GM12878 (cell line): ENCODE data around the gene FCN2. TPM values are rescaled to one million over a fixed set of nuclear protein-coding genes. Genes with fewer than 3 reads are reported as not detected.

Source experiments
- ATAC-seq: fragments of 200-7000 bp; cut with Tn5 transposase; 3 replicates; pipeline ENCODE4 v1.9.1; 2020; ENCODE audit warnings: mild to moderate bottlenecking, moderate library complexity
- BruUV-seq: library from RNA; stranded (reverse); fragments of 400-500 nt; replicated peaks from 2 replicates; lab custom pipeline; 2021; lab: Mats Ljungman, UMichigan
- CTCF ChIA-PET: fragments of 300-600 bp; sonication (Branson Sonifier 250); formaldehyde crosslinking; extraction: SDS; loops from one replicate; lab custom pipeline; 2021; ENCODE audit warnings: inconsistent platforms; lab: Yijun Ruan, JAX
- POLR2A ChIA-PET: fragments of 350-600 bp; formaldehyde crosslinking; extraction: SDS; loops from one replicate; lab custom pipeline; 2021; ENCODE audit warnings: inconsistent platforms; lab: Charles Lee
- RAD21 ChIA-PET: fragments of 300-600 bp; sonication (Branson Sonifier 250); formaldehyde crosslinking; loops from one replicate; lab custom pipeline; 2023; ENCODE audit warnings: antibody characterized with exemption; ENCODE audit not compliant: unreplicated experiment; lab: Charles Lee
- SMC1A ChIA-PET: fragments of 300-600 bp; sonication (Branson Sonifier 250); formaldehyde crosslinking; loops from one replicate; lab custom pipeline; 2023; ENCODE audit not compliant: unreplicated experiment, uncharacterized antibody; lab: Charles Lee
- DNase-seq: peaks from one replicate; pipeline ENCODE4 v3.0.0-alpha.2; 2011; ENCODE audit warnings: low read depth, low spot score
- FAIRE-seq: peaks from 3 replicates; lab custom pipeline; 2011; peaks lifted over from hg19 to GRCh38; lab: Jason Lieb, UNC
- H2AFZ ChIP-seq: 2 replicates; pipeline ENCODE4 v1.6.0; 2011; ENCODE audit warnings: low read depth, low read length, control low read depth; ENCODE audit not compliant: control insufficient read depth
- H3K27ac ChIP-seq: 2 replicates; pipeline ENCODE4 v1.5.1; 2011; ENCODE audit warnings: control low read depth; ENCODE audit not compliant: control insufficient read depth, insufficient read depth
- H3K27me3 ChIP-seq, 2 experiments: replicated peaks in 1 of 2; 2 replicates each; pipeline versions ENCODE4 v1.6.0 to v1.6.1; 2011; ENCODE audit warnings: low read length in 1 of 2; ENCODE audit not compliant: control insufficient read depth in 2 of 2, insufficient read depth in 2 of 2
- H3K36me3 ChIP-seq, 2 experiments: 2 replicates each; pipeline ENCODE4 v1.5.1; 2011; ENCODE audit warnings: low read length in 1 of 2; ENCODE audit not compliant: control insufficient read depth in 2 of 2, insufficient read depth in 2 of 2
- H3K4me1 ChIP-seq: 2 replicates; pipeline ENCODE4 v1.6.1; 2011; ENCODE audit warnings: mild to moderate bottlenecking, low read length, moderate library complexity, mixed read lengths; ENCODE audit not compliant: control insufficient read depth, insufficient read depth
- H3K4me2 ChIP-seq: 2 replicates; pipeline ENCODE4 v1.6.0; 2011; ENCODE audit warnings: control low read depth; ENCODE audit not compliant: control insufficient read depth, insufficient read depth
- H3K4me3 ChIP-seq: fragments of 200-600 bp; sonication (generic); 2 replicates; pipeline ENCODE4 v1.5.1; 2016
- H3K79me2 ChIP-seq: 2 replicates; pipeline ENCODE4 v1.6.0; 2011; ENCODE audit warnings: low read length; ENCODE audit not compliant: control insufficient read depth, insufficient read depth
- H3K9ac ChIP-seq: 2 replicates; pipeline ENCODE4 v1.8.0; 2011; ENCODE audit warnings: low read length, control low read depth, mixed read lengths; ENCODE audit not compliant: control insufficient read depth, insufficient read depth
- H3K9me3 ChIP-seq: replicated peaks from 3 replicates; pipeline ENCODE4 v1.5.1; 2011; ENCODE audit warnings: mild to moderate bottlenecking, low read length; ENCODE audit not compliant: control insufficient read depth, insufficient read depth
- H4K20me1 ChIP-seq: 2 replicates; pipeline ENCODE4 v1.6.0; 2011; ENCODE audit not compliant: control insufficient read depth, insufficient read depth
- BHLHE40 ChIP-seq, 2 experiments: fragments of 450-650 bp in 1 of 2; IDR thresholded peaks; 2 replicates each; pipeline ENCODE4 v1.6.1; 2011 to 2017; ENCODE audit warnings: low read depth in 2 of 2, borderline replicate concordance in 1 of 2, improper control_type of control experiment in 1 of 2, low read length in 1 of 2, mild to moderate bottlenecking in 1 of 2
- BMI1 ChIP-seq: fragments of 450-650 bp; IDR thresholded peaks from 2 replicates; pipeline ENCODE4 v1.6.1; 2016; ENCODE audit warnings: mild to moderate bottlenecking, moderate library complexity, borderline replicate concordance
- CBX3 ChIP-seq: fragments of 200-600 bp; sonication (generic); IDR thresholded peaks from 2 replicates; pipeline ENCODE4 v1.6.1; 2016; ENCODE audit warnings: low read depth, borderline replicate concordance
- CEBPB ChIP-seq, 2 experiments: fragments of 150-350 bp in 1 of 2; IDR thresholded peaks; 2 replicates each; pipeline ENCODE4 v1.6.1; 2012 to 2014; ENCODE audit warnings: low read depth in 2 of 2, low read length in 2 of 2, borderline replicate concordance in 1 of 2, inconsistent platforms in 1 of 2
- CHD1 ChIP-seq: IDR thresholded peaks from 2 replicates; pipeline ENCODE4 v1.6.1; 2012; ENCODE audit warnings: low read depth, low read length, improper control_type of control experiment
- CHD4 ChIP-seq: fragments of 200-600 bp; sonication (generic); IDR thresholded peaks from 2 replicates; pipeline ENCODE4 v1.6.1; 2016; ENCODE audit warnings: mild to moderate bottlenecking
- CREB1 ChIP-seq: IDR thresholded peaks from 2 replicates; pipeline ENCODE4 v1.6.1; 2012; ENCODE audit warnings: low read depth, mild to moderate bottlenecking, inconsistent platforms
- CREM ChIP-seq: IDR thresholded peaks from 2 replicates; pipeline ENCODE4 v1.6.1; 2014; ENCODE audit warnings: antibody characterized with exemption, low read depth
- ETV6 ChIP-seq, 2 experiments: fragments of 450-650 bp in 1 of 2; IDR thresholded peaks in 1 of 2; conservative IDR thresholded peaks in 1 of 2; 2 replicates each; pipeline ENCODE4 v1.6.1; 2014; ENCODE audit warnings: antibody characterized with exemption in 1 of 2, borderline replicate concordance in 1 of 2, low read depth in 1 of 2, mild to moderate bottlenecking in 1 of 2, moderate library complexity in 1 of 2
- EZH2 ChIP-seq: IDR thresholded peaks from 2 replicates; pipeline ENCODE4 v1.6.1; 2012; ENCODE audit warnings: low read depth, mild to moderate bottlenecking, control low read depth, inconsistent platforms, low read length, borderline replicate concordance; ENCODE audit not compliant: control insufficient read depth
- FOXK2 ChIP-seq: fragments of 450-650 bp; IDR thresholded peaks from 2 replicates; pipeline ENCODE4 v1.6.1; 2017; ENCODE audit warnings: mild to moderate bottlenecking, moderate library complexity
- FOXM1 ChIP-seq: IDR thresholded peaks from 2 replicates; pipeline ENCODE4 v1.6.1; 2012; ENCODE audit warnings: low read depth, mild to moderate bottlenecking, inconsistent platforms, low read length, moderate library complexity
- GATAD2B ChIP-seq: fragments of 450-650 bp; conservative IDR thresholded peaks from 2 replicates; pipeline ENCODE4 v1.6.1; 2017; ENCODE audit warnings: low read depth, mild to moderate bottlenecking, moderate library complexity
- LARP7 ChIP-seq: fragments of 450-650 bp; IDR thresholded peaks from 2 replicates; pipeline ENCODE4 v1.6.1; 2017; ENCODE audit warnings: mild to moderate bottlenecking
- NBN ChIP-seq: fragments of 450-650 bp; IDR thresholded peaks from 2 replicates; pipeline ENCODE4 v1.6.1; 2016
- RAD21 ChIP-seq: IDR thresholded peaks from 2 replicates; pipeline ENCODE4 v1.6.1; 2011; ENCODE audit warnings: mild to moderate bottlenecking, low read depth, low read length, moderate library complexity; ENCODE audit not compliant: insufficient read depth
- RB1 ChIP-seq: fragments of 450-650 bp; formaldehyde crosslinking; IDR thresholded peaks from 2 replicates; pipeline ENCODE4 v1.6.1; 2017; ENCODE audit warnings: mild to moderate bottlenecking, borderline replicate concordance
- RUNX3 ChIP-seq: IDR thresholded peaks from 2 replicates; pipeline ENCODE4 v1.6.1; 2012; ENCODE audit warnings: low read length, inconsistent platforms
- SREBF1 ChIP-seq: IDR thresholded peaks from 2 replicates; pipeline ENCODE4 v1.6.1; 2012; ENCODE audit warnings: mild to moderate bottlenecking, low read length
- TARDBP ChIP-seq: IDR thresholded peaks from 2 replicates; pipeline ENCODE4 v1.6.1; 2016; ENCODE audit warnings: borderline replicate concordance
- ZBED1 ChIP-seq: IDR thresholded peaks from 2 replicates; pipeline ENCODE4 v1.6.1; 2016; ENCODE audit warnings: borderline replicate concordance
- WGBS: methylation state at CpG from one replicate; pipeline ENCODE4 v1.1.6; 2016; ENCODE audit warnings: low lambda C conversion rate; ENCODE audit not compliant: insufficient replicate concordance, insufficient coverage; ENCODE audit errors: missing lambda C conversion rate; 5-methylcytosine and 5-hydroxymethylcytosine counted together
- in situ Hi-C: fragments of 300-500 bp; cut with MboI; formaldehyde crosslinking; loops from 9 replicates; pipeline ENCODE4 v1.14.3; 2018; ENCODE audit warnings: mixed read lengths
- intact Hi-C: fragments of 100-400 bp; cut with micrococcal nuclease; formaldehyde crosslinking; loops from one replicate; pipeline ENCODE4 v1.14.2; 2022; ENCODE audit not compliant: unreplicated experiment
- polyA plus RNA-seq, 11 experiments: library from polyadenylated mRNA; depleted of rRNA in 4 of 11; unstranded in 6 of 11; stranded (reverse) in 5 of 11; fragments of >200 nt; fragmentation: Nextera tagmentation in 4 of 11; fragmentation: Illumina TruSeq in 1 of 11; extraction: Ambion mirVana in 4 of 11; extraction: Trizol in 1 of 11; gene quantifications; 1 replicate in 1 of 11; 2 replicates in 10 of 11; pipeline versions ENCODE4 v1.2.1 to v1.2.3, GENCODE V29; 2011 to 2016; ENCODE audit warnings: inconsistent platforms in 2 of 11, missing spikeins in 2 of 11, low read depth in 1 of 11
- total RNA-seq, 4 experiments: library from RNA; depleted of rRNA in 3 of 4; stranded (reverse); fragments of >200 nt in 3 of 4; fragmentation: Illumina TruSeq in 1 of 4; extraction: Trizol in 1 of 4; gene quantifications; 2 replicates each; pipeline versions ENCODE4 v1.2.1 to v1.2.3, GENCODE V29; 2013 to 2021
- TF ChIP-seq, protein P1 (sequence below): fragments of 450-650 bp; IDR thresholded peaks from 2 replicates; pipeline ENCODE4 v1.6.1; 2016; ENCODE audit warnings: mild to moderate bottlenecking
- TF ChIP-seq, protein P2 (sequence below): IDR thresholded peaks from 2 replicates; pipeline ENCODE4 v1.6.1; 2012; ENCODE audit warnings: low read depth, low read length, improper control_type of control experiment

The FCN2 gene
- total and polyA plus RNA-seq, 10 of the 15 experiments (the other 5 are each of a cell fraction or from before 2014, with no cell fraction given), result not detected

DNA sequence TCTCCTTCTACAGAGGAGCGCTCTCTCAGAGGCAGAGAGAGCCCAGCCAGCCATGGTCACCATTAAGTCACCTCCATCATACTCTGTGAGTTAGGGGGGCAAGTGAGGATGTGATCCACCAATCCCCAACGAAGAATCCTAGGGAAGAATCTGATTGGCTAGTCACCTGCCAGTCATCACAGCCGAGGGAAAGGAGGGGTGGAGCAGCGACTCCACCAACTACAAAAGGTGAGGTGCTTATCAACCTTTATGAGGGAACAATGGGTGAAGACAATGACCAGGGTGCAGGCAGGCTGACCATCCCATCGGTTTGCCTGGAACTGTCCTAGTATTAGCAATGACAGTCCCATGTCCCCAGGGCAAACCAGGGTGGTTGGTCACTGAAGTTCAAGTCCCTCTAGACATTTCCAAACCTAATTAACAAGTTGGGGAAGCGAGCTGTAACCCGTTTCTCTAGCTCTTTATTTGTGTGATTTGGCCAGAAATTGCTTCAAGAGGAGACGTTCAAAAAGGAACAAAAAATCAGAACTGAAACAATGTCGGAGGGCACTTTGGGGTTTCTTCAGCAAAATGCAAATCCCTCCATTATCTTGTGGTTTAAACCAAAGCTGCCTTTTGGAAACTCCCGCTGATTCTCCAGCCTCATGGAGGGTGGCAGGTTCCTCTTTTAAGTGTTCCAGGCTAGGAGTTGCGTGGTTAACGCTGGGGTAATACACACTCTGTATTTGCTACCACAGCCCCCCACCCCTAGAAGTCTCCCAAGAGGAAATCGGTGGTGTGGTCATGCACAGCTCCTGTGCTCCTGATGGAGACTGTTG is 55.9 kb downstream of the FCN2 start:
- peak overlapping the region; percentile 31 for H2AFZ ChIP-seq
- peaks cover 13% of the 10 kb centered on the region for H3K79me2 ChIP-seq
- peak overlapping the region; percentile 99 for H3K4me2 ChIP-seq
- CTCF ChIA-PET, result interaction anchor here (0.6 to 1.3 kb wide), 4 partner anchors 18 to 239 kb away, joined by 3 to 5 read pairs (median 3); no protein-coding TSS in a partner anchor
- BruUV-seq, result no TSS peak
- H3K36me3 ChIP-seq, result no peaks in the 10 kb centered on the region
- DNase-seq (peak; percentile 87), FAIRE-seq (peak; percentile 81), ATAC-seq (peak; percentile 83)
- in situ Hi-C loops (no loop called here), intact Hi-C loops (no loop called here)
- SMC1A ChIA-PET, result interaction anchor here (0.9 to 2.8 kb wide), 4 partner anchors 11 to 78 kb away, joined by 3 to 11 read pairs (median 3); no protein-coding TSS in a partner anchor
- H3K27me3 ChIP-seq, result no peaks in the 10 kb centered on the region; a peak in 1 of 4 replicates
- peaks cover 59% of the 10 kb centered on the region for H3K4me1 ChIP-seq
- peak overlapping the region; percentile 58; the same call in 1 of the 2 replicates for H3K9ac ChIP-seq
- POLR2A ChIA-PET, result no interaction called here
- RAD21 ChIA-PET, result interaction anchor here (1.7 kb wide), 1 partner anchor 78 kb away, joined by 8 read pairs; no protein-coding TSS in a partner anchor
- H4K20me1 ChIP-seq, result no peaks in the 10 kb centered on the region
- H3K4me3 ChIP-seq, result peak overlapping the region; percentile 58; the same call in 1 of the 2 replicates
- no peaks in the 10 kb centered on the region for H3K9me3 ChIP-seq
- WGBS, result 9% methylated on average over 13 of the region's 13 CpGs
- peak overlapping the region; percentile 90 for H3K27ac ChIP-seq
- TF ChIP-seq CEBPB (IDR thresholded peaks at IDR 0.05; ENCODE audit: borderline replicate concordance in 1 of 2, low read depth in 2 of 2, low read length in 2 of 2) (no peak), CHD1 (no peak), CBX3 (no peak), BMI1 (peak; percentile 58; the same call in 1 of the 2 replicates), BHLHE40 (IDR thresholded peaks at IDR 0.05; ENCODE audit: borderline replicate concordance in 1 of 2, low read depth in 2 of 2, low read length in 1 of 2) (peak; percentile 42 to 52; a peak in 2 of 4 replicates), CREB1 (no peak), RB1 (no peak), TARDBP (no peak), FOXK2 (no peak), ETV6 (conservative IDR thresholded peaks at IDR 0.05 in 1 of 2, IDR thresholded peaks at IDR 0.05 in 1 of 2; ENCODE audit: borderline replicate concordance in 1 of 2, low read depth in 1 of 2) (no peak), FOXM1 (0 out of 2 replicates have a peak, but pooled peaks have one; percentile 35), CREM (peak; percentile 42; the same call in 1 of the 2 replicates), EZH2 (peak; percentile 79; the same call in 1 of the 2 replicates), RAD21 (no peak), CHD4 (0 out of 2 replicates have a peak, but pooled peaks have one; percentile 76), ZBED1 (no peak), NBN (no peak), SREBF1 (no peak), LARP7 (0 out of 2 replicates have a peak, but pooled peaks have one; percentile 18), RUNX3 (peak; percentile 96), GATAD2B (peak; percentile 71; the same call in 1 of the 2 replicates)
- TF ChIP-seq, protein P1, sequence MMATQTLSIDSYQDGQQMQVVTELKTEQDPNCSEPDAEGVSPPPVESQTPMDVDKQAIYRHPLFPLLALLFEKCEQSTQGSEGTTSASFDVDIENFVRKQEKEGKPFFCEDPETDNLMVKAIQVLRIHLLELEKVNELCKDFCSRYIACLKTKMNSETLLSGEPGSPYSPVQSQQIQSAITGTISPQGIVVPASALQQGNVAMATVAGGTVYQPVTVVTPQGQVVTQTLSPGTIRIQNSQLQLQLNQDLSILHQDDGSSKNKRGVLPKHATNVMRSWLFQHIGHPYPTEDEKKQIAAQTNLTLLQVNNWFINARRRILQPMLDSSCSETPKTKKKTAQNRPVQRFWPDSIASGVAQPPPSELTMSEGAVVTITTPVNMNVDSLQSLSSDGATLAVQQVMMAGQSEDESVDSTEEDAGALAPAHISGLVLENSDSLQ, result peak; percentile 90
- TF ChIP-seq, protein P2, sequence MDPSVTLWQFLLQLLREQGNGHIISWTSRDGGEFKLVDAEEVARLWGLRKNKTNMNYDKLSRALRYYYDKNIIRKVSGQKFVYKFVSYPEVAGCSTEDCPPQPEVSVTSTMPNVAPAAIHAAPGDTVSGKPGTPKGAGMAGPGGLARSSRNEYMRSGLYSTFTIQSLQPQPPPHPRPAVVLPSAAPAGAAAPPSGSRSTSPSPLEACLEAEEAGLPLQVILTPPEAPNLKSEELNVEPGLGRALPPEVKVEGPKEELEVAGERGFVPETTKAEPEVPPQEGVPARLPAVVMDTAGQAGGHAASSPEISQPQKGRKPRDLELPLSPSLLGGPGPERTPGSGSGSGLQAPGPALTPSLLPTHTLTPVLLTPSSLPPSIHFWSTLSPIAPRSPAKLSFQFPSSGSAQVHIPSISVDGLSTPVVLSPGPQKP, result no peak
